Stimulated activated CD8-positive, alpha-beta memory T cell treated with anti-CD3 and anti-CD28 coated beads, Interleukin-15, amount 100 ng/mL, for 24 hours (primary cell): ENCODE results near the gene MUC22.
"Not testable (repeated sequence)": the region's sequence is repeated elsewhere in the genome, so short reads cannot be mapped to it uniquely, and the experiment has no call there.

ENCODE experiments used
- DNase-seq: peaks from one replicate; pipeline ENCODE4 v3.0.0-alpha.2; 2020; ENCODE audit warnings: low read depth

MUC22 gene

DNA sequence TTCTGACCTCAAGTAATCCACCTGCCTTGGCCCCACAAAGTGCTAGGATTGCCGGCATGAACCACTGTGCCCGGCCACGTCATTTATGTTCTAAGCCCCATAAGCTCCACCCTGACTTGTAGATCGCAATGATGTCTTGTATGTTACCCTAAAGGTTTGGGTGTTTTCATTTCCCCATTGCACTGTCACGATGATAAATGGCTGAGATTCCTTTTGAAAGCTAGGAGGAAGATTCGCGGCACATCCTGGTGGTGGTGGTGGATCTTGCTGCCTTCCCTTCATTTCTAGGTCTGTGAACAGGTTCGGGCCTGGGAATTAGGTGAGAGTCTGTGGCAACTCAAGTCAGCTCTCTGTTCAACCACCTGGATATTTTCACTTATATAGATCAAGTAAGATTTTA, 28.3 kb downstream of the MUC22 start:
- no peak for DNase-seq

DNA sequence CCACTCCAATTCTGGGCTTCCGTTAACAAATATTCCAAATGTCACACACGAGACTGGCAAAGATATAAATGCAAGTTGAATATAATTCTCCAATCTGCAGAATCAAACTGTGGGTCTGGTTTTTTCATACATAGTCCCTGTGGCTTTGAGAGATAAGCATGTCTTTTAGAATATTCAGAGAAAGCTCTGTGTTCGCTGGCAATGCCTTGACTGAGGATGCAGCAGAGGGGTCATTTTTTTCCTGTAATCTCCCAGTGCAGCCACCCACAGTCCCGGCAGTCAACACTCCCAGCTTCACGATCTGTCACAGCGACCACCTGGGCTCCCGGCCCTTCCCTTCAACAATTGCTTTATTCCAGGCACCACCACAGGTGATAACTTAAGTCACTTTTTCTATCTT, 30.5 kb downstream of the MUC22 start:
- no peak for DNase-seq

DNA sequence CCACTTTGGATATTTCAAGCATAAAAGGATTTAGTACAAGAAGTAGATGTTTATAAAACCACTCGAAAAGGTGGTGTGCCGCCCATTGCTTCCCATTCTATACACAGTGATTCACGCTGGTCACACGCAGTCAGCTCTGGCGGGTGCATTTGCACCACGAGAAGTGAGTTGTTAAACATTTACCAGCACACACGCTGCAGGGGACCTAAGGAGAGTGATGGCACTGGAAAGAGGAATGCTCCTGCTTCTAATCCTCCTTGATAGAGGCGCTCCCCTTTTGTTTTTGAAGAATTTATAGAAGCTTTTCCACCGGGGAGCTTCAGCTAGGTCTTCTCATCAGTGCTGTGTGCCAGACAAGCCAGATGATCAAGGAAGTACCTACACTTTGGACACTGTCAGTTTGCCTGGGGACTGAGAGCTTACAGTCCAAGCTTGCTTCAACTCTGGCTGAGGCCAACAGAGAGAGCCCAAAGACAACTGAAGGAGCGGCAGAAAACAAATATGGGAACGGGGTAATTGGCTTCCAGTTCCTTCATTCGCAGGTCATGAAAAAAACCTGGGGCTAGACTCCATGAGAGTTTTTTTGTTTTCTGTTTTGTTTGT, 31.2 kb downstream of the MUC22 start:
- no peak for DNase-seq

DNA sequence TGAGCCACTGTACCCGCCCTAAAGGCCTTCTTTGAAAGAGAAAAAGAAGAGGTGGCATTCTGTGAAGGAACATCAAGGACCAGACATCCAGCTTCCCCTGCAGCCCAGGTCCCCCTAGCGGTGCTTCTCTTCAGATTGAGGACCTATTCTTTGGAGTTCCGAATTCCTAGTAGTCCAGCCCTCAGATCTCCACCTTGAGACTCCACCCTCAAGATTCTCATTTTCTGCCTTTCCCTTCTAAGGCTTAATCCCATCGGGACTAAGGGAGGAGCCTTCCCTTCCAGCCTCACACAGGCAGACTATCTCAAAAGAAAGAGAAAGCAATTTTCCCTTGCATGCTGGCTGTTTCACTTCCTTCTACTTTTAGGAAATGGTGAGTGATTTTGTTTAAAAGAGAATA, 32.5 kb downstream of the MUC22 start:
- no peak for DNase-seq

DNA sequence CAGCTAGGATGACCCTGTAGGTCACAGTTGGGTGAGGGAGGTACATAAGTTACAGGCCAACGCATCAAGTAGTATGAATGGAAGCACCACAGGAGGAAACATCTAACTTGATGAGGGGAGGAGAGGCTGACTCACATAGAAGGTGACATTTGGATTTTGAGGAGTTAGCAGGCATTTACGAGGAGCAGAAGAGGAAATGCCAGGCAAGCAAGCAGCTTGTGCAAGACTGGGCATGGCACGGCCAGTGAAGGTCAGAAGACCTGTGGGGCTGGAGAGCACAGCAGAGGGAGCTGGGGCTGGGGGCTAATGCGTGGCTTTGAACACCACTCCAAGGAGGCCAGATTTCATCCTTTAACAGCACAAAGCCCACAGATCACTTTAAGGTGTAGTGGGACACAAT, 37.8 kb downstream of the MUC22 start:
- DNase-seq = no peak

DNA sequence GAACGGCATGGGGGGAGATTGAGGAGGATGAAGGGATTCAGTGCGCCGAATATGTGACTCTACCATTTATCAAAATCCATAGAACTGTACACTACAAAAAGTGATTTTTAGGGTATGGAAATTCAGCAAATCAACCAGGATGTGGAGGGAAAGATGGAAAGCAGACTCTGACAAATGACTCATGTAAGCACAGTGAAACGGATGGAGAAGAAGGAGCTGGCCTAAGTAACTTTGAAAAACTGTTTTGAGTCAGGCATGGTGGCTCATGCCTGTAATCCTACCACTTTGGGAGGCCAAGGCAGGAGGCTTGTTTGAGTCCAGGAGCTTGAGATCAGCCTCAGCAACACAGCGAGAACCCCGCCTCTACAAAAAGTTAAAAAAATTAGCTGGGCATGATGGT, 39.2 kb downstream of the MUC22 start:
- no peak for DNase-seq

DNA sequence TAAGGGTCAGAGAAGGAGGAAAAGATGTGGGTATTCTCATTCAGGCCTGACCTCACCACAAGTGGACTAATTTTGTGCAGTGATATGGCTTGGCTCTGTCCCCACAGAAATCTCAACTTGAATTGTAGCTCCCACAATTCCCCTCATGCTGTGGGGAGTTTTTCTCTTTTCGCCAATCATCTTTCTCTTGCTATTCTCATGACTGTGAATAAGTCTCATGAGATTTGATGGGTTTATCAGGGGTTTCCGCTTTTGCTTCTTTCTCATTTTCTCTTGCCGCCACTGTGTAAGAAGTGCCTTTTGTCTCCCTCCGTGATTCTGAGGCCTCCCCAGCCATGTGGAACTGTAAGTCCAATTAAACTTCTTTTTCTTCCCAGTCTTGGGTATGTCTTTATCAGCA, 42.9 kb downstream of the MUC22 start:
- DNase-seq = not testable (repeated sequence)

DNA sequence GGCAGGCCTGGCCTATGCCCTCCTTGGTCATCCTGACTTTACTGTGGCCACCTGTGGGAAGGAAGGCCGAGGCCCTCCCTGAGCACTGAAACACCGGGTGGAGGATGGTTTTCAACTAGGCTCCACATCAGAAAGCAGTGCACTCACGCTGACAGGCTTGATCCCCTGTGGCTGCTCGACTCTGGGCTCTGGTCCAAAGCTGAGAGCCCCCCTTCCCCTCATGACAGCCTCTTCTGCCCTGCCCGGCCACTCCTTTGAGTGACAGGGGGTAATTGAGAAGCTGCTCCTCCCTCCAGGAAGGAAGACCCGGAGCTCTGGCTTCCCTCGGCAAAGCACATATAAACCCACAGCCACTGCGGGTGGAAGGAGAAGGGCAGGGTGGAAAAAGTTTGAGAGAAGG, 43.6 kb downstream of the MUC22 start:
- no peak for DNase-seq

DNA sequence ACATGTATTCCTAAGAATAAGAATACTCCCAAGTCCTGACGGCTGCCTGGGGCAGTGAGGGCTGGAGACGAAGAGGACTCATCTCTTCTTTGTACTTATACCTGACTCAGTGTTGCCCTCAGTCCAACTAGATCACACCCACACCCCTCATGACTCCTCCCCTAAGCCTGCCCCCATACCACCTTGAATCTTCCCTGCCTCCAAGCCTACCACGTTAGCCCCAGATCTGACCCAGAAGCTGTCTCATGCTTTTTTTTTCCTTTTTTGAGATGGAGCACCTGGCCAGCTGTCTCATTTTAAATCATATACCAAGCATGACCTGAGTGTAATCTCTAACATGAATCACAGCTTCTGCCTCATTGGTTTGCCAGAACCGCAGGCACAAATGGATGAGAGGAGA, 45.2 kb downstream of the MUC22 start:
- no peak for DNase-seq

DNA sequence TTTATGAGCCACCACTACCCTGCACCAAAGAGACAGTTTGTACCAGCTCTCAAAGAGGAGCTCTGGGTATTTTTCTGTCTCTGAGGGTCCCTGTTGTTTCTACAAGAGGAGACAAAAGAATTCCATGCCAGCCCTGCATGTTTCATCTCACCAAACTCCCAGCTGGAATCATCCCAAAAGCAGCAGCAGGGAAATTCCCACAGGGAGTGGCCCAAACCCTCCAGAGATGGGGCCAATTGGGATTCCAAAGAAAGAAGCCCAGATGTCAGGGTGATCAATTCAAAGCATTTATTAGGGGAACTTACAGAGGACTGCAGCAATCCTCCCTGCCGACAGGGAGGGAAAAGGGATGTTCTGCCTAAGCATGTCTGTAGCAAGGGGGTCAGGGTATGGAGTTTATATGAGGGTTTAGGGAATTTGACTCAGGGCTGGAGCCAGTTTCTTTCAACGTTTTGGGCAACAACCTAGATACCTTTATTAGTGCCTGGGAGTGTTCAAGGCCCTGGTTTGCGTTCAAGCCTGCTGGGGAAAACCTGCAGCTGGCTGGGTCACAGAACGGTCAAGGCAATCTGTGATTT, 47.2 kb downstream of the MUC22 start:
- no peak for DNase-seq

DNA sequence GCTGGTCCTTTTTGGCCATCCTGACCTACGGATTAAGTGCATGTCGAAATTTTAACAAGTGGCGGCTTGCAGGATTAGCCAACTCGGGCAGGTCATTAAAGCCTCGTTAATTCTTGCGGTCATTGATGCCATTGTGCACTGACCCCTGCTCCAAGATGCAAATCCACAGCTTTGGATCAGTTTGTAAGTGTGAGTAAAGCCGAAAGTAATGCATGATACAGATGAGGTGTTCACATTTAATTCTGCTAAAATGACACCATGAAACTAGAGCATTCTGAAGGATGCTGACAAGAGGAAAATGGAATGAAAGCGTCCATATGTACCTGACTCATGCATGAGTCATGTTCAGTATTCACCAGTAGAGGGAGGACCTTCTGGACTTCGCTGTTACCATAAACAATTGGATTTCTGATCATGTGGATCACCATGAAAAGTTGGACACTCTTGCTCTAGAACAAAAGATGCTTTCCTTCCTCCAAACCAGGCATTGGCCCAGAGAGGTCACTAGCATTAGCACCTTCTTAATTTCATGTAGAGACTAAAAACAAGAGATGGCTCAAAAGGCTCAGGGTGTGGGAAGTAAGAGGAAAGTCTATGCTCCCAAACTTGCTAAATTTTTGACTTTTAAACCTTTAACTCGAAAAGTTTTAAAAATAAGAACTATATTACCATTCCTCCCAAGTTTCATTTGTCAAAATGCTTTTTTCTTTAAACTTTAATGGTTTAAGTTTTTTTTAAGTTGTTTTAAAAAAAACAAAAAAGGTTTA, 48.0 kb downstream of the MUC22 start:
- no peak for DNase-seq

DNA sequence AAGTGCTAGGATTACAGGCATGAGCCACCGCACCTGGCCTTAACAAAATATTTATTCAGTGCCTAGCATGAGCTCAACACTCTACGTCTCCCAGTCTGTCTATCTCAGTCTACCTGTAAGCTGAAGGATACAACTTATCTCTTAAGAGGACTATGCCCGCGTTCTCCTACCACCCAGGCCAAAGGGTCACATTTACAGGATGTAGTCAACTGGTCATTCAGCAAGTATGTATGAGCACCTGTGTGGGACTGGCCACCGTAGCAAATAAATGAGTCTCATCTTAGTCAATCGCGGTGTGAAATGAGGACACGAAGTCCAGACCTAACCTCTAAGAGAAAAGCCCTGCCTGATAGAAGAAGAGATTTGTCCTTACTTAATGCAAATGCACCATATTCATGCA, 49.9 kb downstream of the MUC22 start:
- no peak for DNase-seq

DNA sequence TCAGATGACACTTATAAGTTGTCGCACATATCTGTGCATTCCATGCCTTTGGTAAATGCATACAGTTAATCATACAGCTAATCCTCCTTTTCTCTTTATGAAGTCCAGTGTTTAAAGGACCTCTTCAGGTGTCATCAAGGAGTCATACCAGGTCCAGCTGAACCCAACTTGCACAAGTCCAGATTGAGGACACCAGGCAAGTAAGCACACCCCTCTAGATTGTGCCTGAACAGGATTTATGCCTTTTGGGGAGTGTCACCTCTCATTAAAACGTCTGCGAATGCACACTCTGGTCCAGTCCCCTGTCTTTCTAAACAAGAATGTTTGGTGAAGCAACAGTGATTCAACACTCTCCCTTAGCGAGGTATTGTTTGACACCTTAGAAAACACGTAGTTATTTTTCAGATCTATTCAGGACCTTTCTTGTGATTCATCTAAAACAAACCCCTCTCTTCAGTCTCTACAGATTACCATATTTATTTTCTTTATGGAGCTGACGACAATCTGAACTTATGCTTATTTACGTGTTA, 53.7 kb downstream of the MUC22 start:
- no peak for DNase-seq

DNA sequence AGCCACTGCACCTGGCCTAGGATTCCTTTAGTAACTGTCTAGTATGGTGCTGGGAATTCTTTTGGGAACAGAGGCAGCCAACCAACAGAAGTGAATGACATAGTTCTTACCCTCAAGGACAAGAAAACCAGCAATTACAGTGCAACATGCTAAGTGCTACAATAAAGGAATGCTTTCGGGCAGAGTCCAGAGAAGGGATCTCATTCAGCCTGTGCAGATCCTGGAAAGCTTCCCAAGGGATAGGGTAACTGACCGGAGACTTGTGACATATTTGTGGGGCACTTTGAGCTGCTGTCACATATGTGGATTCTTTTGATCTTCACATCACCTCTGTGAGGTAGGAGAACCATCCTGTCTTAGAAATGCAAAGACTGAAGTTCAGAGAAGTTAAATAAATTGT, 55.3 kb downstream of the MUC22 start:
- DNase-seq = no peak

DNA sequence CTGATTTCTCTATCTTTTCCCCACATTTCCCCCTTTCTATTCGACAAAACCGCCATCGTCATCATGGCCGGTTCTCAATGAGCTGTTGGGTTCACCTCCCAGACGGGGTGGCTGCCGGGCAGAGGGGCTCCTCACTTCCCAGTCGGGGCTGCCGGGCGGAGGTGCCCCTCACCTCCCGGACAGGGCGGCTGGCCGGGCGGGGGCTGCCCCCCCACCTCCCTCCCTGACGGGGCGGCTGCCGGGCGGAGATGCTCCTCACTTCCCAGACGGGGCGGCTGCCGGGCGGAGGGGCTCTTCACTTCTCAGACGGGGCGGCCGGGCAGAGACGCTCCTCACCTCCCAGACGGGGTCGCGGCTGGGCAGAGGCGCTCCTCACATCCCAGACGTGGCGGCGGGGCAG, 56.8 kb downstream of the MUC22 start:
- DNase-seq = not testable (repeated sequence)

DNA sequence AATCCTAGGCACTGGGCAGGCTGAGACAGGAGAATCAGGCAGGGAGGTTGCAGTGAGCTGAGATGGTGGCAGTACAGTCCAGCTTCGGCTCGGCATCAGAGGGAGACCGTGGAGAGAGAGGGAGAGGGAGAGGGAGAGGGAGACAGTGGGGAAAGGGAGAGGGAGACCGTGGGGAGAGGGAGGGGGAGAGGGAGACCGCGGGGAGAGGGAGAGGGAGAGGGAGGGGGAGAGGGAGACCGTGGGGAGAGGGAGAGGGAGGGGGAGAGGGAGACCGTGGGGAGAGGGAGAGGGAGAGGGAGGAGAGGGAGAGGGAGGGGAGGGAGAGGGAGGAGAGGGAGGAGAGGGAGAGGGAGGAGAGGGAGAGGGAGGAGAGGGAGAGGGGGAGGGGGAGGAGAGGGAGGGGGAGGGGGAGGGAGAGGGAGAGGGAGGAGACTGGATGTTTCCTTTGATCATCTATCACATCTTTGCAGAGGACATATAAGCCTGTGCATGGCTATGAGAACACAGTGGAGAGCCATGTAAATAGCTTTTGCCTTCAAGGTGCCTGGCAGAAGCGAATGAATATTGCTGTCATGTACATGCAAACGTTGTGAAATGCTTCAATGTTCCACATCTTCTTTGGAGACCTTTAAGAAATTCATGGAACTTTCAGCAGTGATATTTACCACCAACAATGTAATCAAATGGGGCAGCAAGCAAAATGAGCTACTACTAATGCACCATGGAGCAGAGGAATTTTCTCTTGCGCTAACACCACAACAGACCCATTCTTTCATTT, 57.8 kb downstream of the MUC22 start:
- not testable (repeated sequence) for DNase-seq

DNA sequence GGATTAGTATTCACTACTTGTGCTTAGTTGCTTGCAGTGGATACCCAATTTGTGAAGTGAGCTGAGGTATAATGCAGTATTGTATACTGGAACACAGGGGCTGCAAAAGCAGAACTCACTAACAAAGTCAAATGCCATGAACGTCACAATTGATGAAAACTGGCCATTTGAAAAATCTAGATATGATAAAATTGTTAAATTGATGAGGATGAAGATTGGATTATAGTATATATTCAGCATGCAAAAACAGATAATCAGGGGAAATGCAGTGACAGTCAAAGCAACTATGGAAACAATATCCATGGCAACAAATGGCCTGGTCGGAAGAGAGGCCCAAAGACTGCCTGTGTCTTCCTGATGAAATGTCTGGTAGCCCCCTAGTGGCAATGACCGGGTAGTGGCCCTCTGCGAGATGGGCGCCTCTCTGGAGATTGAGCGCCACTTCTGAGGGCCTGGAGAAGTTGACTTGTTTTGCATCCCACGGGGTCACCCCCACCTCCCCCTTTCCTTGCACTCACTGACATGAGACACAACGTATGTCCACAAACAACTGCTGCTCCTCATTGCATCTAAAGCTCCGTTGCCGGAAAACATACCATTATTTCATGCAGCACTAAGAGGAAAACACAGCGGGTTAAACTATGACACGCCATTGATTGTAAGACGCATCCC, 58.5 kb downstream of the MUC22 start:
- peak; percentile 27 for DNase-seq

DNA sequence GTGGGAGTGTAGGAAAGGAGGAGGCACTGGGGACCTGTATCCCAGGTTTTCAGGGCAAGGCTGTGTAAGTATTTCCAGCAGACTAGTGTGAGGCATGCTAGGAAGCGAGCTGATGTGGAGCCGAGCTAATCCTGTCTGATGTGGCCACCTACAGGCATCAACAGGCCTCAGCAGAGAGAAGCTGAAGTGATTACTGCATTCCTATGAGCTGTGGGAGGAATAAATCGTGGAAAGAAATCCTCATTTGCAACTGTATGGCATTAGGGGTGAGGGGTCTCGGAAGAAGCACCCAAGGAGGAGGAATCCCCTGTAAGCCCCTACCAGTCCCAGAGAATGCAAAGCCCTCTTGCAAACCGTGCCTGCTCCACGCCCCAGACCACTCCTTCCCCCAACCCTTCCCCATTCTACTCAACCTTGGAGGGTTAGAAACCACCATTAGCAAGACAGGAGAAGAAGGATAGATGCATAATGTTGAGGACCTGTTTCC, 60.5 kb downstream of the MUC22 start:
- no peak for DNase-seq

DNA sequence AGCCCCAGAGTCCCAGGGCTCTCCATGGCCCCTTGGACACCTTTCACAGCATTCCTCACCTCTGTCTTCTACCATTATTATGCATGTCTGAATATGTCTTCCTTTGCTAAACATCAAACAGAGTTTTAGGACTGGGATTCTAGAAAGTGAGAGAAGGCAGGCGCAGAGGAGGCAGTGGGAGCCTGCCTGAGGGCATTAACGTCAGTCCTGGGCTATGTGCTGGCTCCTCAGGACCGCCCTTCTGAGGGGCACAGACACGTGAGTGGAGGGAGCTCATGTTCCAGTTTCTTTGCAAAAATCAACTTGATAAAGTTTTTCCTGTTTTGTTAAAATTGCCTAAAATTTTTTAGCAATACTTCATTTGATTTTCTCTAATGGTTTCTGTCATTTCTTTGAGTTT, 64.1 kb downstream of the MUC22 start:
- no peak for DNase-seq

DNA sequence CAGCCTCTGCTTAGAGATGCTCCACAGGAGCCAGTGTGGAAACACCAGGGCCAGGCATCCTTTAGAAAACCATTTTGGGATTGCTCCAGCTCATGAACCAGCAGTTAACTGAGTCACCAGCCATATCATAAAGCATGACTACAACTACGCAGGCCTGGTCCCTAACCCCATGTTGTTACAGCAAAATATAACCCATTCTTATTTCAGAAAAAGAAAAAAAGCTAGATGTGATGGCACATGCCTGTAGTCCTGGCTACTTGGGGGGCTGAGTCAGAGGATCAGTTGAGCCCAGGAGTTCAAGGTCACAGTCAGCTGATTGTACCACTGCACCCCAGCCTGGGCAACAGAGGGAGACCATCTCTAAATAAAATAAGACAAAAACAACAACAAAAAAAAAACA, 65.3 kb downstream of the MUC22 start:
- DNase-seq = no peak

DNA sequence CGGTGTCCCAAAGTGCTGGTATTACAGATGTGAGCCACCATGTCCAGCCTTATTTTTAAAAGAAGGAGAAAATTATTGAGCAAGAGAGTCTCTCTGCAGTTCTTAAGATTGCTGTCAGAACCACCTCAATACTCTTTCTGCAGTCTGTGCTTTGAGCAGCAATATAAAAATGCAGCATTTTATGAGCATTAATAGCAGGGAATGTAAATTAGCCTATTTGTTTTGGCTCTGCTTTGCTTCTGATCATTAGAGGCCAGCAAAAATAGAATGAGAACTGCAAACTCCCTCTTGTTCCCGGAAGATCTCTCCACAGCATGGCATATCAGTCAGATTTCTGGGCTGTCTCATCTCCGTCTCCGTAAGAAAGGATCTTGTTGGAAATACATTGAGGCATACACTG, 66.3 kb downstream of the MUC22 start:
- DNase-seq = no peak
